Ramos (cell line): ENCODE data around the gene ZMIZ1.

Source experiments
- in situ Hi-C: fragments of 300-500 bp; cut with MboI; formaldehyde crosslinking; loops from one replicate; pipeline ENCODE4 v1.14.3; 2022; ENCODE audit warnings: low sequenced_read_pairs; ENCODE audit not compliant: unreplicated experiment

Gene ZMIZ1

DNA sequence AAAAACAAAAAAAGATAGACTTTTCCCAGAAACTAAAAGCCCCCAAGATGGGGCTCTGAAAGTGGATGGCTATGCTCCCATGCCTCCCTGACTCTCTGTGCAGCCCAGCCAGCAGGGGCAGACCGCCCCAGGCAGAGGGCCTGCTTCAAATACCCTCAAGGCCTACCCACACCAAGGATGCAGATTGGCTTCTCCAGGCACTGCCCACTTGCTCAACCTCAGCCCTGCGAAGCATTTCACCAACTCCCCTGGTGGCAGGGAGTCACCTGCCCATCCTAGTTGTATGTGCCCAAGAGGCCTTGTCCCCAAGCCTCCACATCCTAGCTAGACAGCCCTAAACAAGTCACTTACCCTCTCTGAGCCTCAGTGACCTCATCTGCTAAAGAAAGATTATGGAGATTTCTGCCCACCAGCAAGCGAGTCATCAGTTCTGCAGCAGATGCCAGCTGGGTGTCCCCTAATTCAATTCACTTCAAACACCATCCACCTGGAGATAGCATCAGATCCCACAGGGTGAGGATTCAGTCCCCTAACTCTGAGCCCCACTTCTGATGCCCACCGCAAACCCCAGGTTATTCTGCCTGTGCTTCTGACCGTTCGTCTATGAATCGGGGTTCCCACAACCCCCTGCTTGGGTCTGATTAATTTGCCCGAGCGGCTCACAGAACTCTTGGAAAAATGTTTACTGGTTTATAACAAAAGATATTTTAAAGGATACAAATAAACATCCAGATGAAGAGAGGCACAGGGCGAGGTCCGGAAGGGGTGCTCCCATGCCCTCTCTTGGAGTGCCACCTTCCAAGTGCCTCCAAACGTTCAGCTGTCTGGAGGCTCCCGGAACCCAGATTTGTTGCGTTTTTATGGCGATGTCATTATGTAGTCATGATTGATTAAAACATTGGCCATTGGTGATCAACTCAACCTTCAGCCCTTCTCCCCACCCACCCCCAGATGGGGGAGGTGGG lies 18.6 kb upstream of the ZMIZ1 start:
- in situ Hi-C loops: no loop called here

DNA sequence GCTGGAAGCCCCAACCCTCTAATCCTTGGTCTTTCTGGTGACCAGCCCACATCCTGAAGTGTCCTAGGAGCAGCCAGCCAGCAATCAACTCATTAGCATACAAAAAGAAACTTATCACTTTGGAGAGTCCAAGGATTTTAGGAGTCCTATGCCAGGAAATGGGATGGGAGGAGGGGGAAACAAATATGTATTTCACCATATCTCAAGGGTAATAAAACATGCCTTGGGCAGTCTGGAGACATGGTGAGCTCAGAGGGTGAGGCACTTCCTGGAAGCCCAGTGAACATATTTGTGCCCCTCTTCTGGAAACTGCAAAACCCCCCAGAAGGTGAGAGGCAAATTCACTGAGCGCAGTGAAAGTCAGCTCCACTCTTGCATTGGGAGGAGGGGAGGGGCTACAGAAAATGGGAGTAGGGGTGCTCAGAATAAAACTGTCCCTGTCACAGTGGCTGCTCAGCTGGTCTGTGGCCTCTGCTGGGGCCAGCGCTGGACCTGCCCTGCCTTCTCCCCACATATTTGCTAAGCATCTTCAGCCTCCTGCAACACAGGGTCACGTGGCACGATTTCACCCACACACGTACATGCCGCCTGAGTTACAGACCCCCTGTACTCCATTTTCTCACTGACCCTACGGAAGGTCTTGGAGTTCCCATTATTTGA lies 17.7 kb upstream of the ZMIZ1 start:
- in situ Hi-C loops: no loop called here

DNA sequence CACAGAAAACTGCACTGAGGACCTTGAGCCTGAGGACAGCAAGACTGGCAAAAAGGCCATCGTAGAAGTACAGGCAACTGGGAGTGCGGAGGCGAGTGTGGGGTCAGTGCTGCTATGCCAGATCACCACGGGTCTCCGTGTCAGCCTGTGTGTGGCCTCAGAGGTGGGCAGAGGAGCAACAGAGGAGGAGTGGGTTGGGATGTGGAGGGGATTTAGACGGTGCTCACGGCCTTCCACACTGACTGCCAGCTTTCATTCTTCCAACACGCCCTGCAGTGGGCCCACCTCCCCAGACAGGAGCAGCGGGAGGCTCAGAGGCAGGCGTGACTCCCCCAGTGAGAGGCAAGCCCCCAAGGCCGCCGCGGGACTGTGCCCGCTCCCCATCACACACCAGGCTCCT lies 17.0 kb upstream of the ZMIZ1 start:
- in situ Hi-C loops: no loop called here

DNA sequence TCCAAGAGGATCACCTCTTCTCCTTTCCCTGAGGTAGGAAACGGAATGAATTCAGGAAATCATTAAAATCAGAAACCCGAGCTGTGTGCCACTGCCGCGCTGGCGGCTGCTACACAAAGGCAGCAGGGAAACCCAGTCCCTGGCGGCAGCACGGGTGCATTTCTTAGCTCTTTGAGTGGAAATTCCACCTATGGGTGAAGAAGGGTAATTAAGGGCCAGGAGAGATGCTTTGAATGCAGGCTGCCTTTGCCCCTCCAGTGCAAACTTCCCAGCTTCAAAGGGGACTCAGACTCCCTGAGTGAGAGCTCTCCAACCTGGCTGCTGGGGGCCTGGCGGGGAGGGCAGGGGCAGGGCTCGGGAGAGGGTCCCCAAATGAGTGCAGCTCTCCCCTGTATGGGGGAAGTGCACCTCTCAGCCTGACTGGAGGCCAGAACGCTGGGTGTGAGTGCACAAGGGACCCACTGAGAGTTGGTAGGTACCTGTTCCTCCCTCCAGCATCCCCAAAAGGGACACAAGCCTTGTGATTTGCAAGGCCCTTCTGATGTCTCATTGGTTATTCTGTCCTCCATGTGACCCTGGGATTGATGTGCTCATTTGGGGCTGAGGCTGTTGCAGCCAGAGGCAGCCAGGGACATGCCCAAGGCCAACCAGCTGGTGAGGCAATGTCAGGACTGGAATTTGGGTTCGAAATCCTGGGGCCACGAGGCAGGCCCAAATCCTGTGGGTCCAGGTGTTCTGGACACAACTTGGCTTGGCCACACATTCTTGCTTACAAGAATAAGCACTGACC lies 16.3 kb upstream of the ZMIZ1 start:
- in situ Hi-C loops: no loop called here

DNA sequence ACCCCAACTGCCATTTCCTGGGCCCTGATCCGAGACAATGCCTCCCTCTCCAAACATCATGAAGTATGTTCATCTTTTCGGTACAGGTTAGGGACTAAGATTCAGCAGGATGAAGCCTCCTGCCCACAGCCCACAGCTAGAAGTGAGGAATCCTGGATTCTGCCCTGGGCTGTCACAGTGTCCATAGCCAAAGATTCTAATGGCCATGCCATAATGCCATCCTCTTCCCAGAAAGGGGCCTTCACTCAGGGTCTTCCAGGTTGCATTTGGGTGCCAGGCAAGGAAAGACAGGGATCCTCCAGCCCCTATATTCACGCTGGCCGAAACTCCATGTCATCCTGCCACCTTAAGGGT lies 15.7 kb upstream of the ZMIZ1 start:
- in situ Hi-C loops: no loop called here

DNA sequence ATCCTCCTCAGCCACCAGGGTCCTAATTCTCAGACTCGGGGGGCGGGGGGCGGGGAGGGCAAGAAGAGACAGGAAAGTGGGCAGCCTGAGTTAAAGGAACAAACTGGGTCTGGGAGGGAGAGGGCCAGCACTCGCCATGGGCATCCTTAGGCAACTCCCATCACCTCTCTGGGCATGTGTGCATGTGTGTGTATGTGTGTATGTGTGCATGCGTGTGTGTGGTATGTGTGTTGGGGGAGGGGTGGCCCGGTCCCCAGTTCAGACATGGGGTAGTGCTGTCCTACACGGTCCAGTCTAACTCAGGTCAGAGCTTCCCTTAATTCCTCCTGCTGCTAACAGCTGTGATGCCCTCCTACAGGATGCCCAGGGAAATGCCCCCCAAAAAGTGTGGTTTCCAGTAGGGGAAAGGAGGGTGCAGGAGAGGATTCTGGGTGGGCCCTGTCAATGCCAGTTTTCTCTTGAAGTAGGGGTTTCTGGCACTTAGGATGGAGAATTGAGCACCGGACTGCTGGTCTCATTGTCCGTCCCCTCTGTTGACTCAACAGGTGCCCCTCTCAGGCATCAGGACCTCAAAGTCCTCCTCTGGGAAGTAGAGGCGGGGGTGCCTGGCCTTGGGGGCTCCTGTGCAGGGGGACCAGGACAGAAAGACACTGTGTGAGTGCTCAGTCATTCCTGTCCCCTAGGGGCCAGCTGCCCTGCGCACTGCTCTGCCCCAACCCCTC lies 15.1 kb upstream of the ZMIZ1 start:
- in situ Hi-C loops: no loop called here

DNA sequence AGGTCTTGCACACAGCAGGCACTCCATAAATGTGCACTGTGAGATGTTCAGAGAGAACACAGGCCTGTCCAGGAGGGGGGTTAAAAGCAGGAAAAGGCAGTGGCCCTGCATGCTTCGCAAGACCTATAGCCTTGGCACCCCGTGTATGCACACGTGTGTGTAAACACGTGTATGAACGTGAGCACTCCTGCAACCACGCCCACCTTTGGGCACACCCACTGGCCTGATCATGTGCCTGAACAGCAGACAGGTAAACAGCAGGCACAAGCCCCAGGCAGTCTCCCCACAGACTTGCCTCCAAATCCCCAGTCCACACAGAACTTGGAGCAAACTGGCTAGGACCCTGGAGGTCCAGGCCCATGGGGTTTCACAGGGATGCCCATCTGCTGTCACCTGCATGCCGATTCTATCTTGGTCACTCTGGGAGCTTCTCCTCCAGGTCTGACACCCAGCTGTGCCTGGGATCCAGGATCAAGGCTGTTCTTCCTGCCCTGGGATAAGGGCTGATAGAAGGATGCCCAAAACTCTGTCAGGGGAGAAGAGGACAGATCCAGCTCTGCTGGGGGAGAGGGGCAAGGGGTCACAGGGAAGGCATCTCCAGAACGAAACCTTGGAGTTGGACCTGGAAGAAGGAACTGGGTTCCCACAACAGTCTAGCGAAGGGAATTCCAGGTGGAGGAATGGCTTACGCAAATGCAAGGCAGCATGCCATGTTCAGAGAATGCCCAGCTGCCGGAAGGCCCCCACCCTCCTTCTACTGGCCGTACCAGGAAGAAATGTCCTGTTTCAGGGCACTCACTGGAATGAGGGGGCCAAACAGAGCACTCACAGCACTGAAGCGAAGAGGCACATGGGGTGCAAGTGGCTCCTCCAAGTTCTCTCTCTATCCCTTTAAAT lies 14.3 kb upstream of the ZMIZ1 start:
- in situ Hi-C loops: no loop called here

DNA sequence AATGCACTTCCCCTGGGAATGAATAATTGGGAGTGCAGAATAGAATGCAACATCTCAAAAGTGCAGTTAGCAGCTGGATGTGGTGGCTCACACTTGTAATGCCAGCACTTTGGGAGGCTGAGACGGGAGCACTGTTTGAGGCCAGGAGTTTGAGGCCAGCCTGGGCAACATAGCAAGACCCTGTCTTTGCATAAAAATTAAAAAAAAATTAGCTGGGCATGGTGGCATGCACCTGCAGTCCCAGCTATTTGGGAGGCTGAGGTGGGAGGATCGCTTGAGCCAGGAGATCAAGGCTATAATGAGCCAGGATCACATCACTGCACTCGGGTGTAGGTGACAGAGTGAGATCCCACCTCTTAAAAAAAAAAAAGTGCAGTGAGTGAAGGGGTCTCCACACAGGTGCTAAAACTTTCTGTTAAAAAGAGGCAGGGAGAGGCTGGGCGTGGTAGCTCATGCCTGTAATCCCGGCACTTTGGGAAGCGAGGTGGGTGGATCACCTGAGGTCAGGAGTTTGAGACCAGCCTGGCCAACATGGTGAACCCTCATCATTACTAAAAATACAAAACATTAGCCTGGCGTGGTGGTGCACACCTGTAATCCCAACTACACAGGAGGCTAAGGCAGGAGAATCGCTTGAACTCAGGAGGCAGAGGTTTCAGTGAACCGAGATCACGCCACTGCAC lies 13.5 kb upstream of the ZMIZ1 start:
- in situ Hi-C loops: no loop called here

DNA sequence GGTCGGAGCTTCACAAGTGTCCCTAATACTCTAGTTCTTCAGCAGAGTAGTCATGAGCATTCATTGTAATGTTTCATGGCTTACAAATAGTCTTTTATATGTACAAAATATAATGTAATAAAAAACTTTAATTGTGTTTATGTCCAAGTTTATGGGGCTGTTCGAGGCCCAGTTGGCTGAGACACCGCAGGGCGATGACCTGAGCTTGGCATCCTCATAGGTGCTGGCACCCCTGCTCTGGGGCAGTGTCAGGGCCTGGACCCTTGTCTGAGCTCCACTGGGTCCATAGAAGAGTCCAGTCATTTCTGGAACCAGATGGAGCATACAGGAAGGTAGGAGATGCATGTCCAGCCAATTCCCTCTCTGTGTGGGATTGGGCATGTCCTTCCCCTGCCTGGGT lies 12.9 kb upstream of the ZMIZ1 start:
- in situ Hi-C loops: no loop called here

DNA sequence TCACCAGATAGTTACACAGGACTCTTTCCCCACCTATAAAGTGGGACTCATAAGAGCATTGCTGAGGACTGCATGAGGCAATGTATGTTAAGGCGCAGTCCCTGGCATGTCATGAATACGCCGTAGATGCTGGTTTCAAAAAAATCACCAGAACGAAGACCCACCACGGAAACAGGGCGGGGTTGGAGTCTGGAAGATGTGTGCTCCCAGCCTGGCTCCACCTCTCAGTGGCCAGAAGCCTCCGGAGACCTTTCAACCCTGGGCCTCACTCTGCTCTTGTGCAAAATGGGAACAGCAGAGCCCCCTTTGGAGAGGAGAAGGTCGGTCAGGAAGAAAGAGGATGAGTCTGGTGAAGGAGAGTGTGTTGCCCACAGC lies 12.4 kb upstream of the ZMIZ1 start:
- in situ Hi-C loops: no loop called here

DNA sequence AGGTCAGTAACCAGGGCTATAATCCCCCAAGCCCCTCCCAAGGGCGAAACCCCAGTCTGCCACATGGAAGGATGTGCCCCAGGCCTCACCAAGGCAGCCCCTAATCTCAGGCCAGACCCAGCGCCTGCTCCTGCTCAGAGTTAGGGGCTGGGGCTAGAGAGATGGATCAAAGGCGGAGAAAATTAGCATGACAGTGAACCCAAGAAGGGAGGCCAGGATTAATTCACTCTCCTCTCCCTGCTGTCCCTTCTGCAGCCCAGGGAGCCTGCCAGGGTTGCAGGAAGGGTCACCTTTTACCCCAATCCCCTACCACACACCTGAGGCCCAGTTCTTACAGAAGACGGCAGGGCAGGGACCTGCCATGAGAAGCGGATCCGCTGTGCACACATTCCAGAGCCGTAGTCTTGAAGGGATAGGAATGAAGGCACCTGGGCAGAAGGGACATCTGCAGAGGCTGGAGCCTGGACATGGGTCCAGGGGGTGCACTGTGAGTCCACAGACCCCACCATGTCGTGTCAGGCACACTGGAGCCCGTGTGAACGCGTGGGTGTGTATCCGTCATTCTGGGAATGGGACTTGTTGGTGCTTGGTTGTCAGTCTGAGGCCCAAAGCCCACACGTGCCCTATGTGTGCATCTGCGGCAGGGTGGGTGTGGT lies 11.9 kb upstream of the ZMIZ1 start:
- in situ Hi-C loops: no loop called here

DNA sequence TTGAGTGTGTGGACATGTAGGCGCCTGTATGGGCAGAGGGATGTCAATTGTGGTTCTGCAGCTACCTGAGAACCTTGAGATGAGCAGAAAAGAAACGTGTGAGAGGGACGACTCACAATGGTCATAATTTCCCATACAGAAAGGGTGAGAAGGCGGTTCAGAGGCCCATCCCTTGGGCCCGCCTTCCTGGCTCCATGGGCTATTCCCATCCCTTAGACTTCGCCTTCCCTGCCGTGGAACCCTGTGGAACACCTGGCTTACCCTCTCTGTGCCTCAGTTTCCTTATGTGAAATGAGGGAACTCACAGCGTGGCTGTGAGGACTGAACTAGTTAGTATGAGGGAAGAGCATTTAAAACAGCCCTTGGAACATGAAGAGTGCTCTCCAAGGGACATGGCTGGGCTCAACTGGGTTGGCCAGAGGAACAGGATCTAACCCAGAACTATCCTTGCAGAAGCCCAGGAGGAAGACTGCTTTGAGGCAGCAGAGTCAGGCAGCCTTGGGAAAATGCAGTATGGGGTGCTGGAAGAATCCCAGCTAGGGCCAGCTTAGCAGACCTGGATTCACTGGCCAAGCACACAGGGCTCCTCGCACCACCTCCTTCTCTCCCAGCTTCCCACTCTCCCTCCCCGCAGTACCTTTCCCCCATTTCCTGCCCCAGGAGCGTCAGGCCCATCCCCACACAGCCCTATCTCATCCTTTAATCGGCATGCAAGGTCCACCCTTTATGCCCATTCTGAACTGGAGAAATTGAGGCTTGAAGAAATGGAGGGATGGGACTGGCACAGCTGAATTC lies 11.1 kb upstream of the ZMIZ1 start:
- in situ Hi-C loops: no loop called here

DNA sequence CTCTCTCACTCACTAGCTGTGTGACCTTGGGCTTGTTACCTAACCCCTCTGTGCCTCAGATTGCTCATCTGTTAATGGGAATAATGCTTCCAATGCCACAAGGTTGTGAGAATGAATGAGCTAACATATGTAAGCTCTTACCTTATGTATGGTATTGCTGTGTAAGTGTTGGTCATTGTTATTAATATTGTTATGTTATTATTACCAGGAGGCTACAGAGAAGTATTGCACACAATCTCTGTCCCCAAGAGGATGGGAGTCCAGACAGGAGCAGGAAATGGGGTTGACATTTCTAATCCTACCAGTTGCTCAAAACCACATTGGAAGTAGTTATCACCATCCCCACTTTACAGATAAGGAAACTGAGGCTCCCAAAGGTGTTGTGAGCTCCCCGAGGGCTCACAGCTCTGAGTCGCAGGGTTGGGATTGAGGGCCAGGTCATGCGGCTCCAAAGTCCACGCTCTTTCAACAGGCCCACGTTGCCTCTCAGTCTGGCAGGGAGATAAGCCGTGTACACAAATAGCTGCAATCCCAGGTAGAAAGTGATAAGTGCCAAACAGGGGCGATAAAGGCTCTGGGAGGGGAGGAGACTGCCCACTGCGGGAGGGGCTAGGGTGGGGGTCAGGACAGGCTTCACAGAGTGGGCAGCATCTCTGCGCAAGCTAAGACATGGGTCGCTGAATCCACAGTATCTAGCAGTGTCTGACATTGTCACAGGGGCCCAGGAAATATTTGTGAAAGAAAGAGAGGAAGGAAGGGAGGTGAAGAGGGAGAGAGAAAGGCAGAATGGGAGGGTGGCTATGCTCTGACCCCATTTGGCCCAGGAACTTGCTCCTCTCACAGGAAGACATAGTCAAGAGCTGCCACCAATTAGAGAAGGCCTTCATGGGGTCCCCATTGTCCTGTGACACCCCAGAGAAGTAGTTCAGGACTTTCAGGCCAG lies 9.6 kb upstream of the ZMIZ1 start:
- in situ Hi-C loops: no loop called here

DNA sequence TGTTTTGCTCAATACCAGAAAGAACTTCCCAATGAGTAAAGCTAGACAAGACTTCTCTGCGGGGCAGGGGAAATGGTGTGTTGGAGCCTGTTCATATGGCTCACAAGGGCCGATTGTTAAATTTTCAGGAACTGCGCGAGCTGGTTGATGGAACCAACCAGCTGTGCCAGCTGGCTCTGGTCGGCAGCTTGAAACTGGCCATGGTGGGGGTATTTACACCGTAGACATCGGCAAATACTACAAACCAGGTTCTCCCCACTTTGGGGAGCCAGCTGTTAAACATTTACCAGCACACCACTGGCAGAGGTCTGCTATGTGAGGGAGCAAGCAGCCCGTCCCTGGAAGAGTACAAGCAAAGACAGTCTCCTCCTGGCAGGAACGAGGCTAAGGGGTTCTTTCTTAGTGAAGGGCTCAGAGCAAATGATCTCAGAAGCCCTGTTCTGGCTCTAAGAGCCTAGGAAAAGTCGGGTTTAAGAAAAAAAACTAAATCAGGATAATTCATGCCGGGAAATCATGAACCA lies 8.8 kb upstream of the ZMIZ1 start:
- in situ Hi-C loops: no loop called here

DNA sequence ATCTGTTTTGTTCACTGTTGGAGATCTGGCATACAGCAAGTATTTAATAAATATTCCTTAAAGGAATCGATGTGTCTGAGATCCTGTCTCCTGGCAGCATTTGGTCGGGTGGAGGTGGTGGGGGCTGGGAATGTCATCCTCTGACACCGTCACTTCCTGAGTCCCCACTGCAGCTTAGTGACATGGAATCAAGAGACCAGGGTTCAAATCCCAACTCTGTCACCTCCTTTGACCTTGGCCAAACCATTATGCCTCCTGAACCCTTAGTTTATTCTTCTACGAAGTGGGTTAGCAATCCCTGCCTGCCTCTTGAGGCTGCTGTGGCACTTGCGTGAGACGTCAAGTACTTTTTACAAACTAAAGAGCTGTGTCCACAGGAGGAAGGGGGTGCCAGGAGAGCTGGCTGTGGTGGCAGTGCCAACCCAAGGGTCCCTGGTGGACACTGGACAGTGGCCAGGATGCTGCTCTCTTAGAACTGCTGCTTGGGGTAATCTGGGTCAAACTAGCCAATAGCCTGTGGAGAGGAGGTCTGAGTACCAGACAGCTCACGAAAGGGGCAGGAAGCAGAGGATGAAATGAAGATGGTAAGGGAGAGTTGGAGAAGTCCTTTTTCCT lies 8.0 kb upstream of the ZMIZ1 start:
- in situ Hi-C loops: no loop called here
